Activated T-helper 2 cell treated with anti-CD3 and anti-CD28 coated beads, Interferon-gamma antibody, Interleukin-2, Interleukin-4, amounts not matched to agents 10 μg/mL and 5 μg/mL and 100 μg/mL, durations not matched to agents 14 hours and 24 hours and 36 hours (primary cell): ENCODE measurements around the gene NPM1. TPM values are rescaled to one million over a fixed set of nuclear protein-coding genes. Genes with fewer than 3 reads are reported as not detected.

Source experiments
- DNase-seq: peaks from one replicate; pipeline ENCODE4 v3.0.0; 2021; ENCODE audit warnings: low spot score
- H3K27ac Mint-ChIP-seq: one replicate; pipeline ENCODE4 v1.8.0; 2021; ENCODE audit warnings: mixed read lengths
- H3K27me3 Mint-ChIP-seq: one replicate; pipeline ENCODE4 v1.8.0; 2021; ENCODE audit warnings: low read depth, mixed read lengths
- H3K36me3 Mint-ChIP-seq: one replicate; pipeline ENCODE4 v1.8.0; 2021; ENCODE audit warnings: low read depth, mixed read lengths
- H3K4me1 Mint-ChIP-seq: one replicate; pipeline ENCODE4 v1.8.0; 2021; ENCODE audit warnings: low read depth, mixed read lengths
- H3K4me3 Mint-ChIP-seq: one replicate; pipeline ENCODE4 v1.8.0; 2021; ENCODE audit warnings: low read depth, mild to moderate bottlenecking, moderate library complexity, mixed read lengths
- H3K9me3 Mint-ChIP-seq: one replicate; pipeline ENCODE4 v1.8.0; 2021; ENCODE audit warnings: mixed read lengths
- intact Hi-C: fragments of 100-400 bp; cut with micrococcal nuclease; formaldehyde crosslinking; loops from one replicate; pipeline ENCODE4 v1.15.1; 2023
- total RNA-seq: library from RNA; stranded (reverse); gene quantifications from 2 replicates; pipeline ENCODE4 v1.2.3, GENCODE V29; 2022

NPM1 gene
- total RNA-seq, 1 donor from 2014 or later, result 3,051 TPM

- Mint-ChIP-seq H3K9me3 (no peaks in the 10 kb centered on the region), H3K4me1 (peaks cover 5% of the 10 kb centered on the region), H3K27me3 (peaks cover 27% of the 10 kb centered on the region), H3K36me3 (no peaks in the 10 kb centered on the region), H3K4me3 (peak overlapping the region; percentile 69), H3K27ac (no peak overlapping the region)
- intact Hi-C loops, result loop anchor here (10.0 kb wide), 3 partner anchors 105 to 625 kb away; no protein-coding TSS in a partner anchor
- peak; percentile 18 for DNase-seq
Measured at GRCh38 chr5:171419688-171420430, 32.2 kb downstream of the NPM1 start.

GRCh38 chr5:171420431-171421241 lies 33.0 kb downstream of the NPM1 start:
- no peaks in the 10 kb centered on the region for H3K9me3 Mint-ChIP-seq
- peaks cover 27% of the 10 kb centered on the region for H3K27me3 Mint-ChIP-seq
- peak overlapping the region; percentile 69 for H3K4me3 Mint-ChIP-seq
- H3K36me3 Mint-ChIP-seq, result no peaks in the 10 kb centered on the region
- intact Hi-C loops, result no loop called here
- peaks cover 5% of the 10 kb centered on the region for H3K4me1 Mint-ChIP-seq
- no peak for DNase-seq
- H3K27ac Mint-ChIP-seq, result no peak overlapping the region

GRCh38 chr5:171421331-171422262 lies 33.9 kb downstream of the NPM1 start:
- intact Hi-C loops, result no loop called here
- H3K4me1 Mint-ChIP-seq, result peaks cover 5% of the 10 kb centered on the region

GRCh38 chr5:171422495-171422894 lies 34.8 kb downstream of the NPM1 start:
- intact Hi-C loops, result no loop called here
- peaks cover 27% of the 10 kb centered on the region for H3K27me3 Mint-ChIP-seq

More at GRCh38 chr5:171421331-171422262, 33.9 kb downstream of the NPM1 start:
- no peak overlapping the region for H3K27ac Mint-ChIP-seq
- no peak for DNase-seq
- H3K4me3 Mint-ChIP-seq, result no peak overlapping the region
- H3K36me3 Mint-ChIP-seq, result no peaks in the 10 kb centered on the region
- H3K27me3 Mint-ChIP-seq, result peaks cover 27% of the 10 kb centered on the region
- H3K9me3 Mint-ChIP-seq, result no peaks in the 10 kb centered on the region

GRCh38 chr5:171422902-171423663 lies 35.4 kb downstream of the NPM1 start:
- Mint-ChIP-seq H3K4me1 (peaks cover 5% of the 10 kb centered on the region), H3K27ac (no peak overlapping the region), H3K27me3 (peaks cover 27% of the 10 kb centered on the region), H3K4me3 (no peak overlapping the region), H3K9me3 (no peaks in the 10 kb centered on the region), H3K36me3 (no peaks in the 10 kb centered on the region)
- intact Hi-C loops, result no loop called here
- DNase-seq, result no peak

More at GRCh38 chr5:171422495-171422894, 34.8 kb downstream of the NPM1 start:
- no peaks in the 10 kb centered on the region for H3K36me3 Mint-ChIP-seq
- no peak overlapping the region for H3K27ac Mint-ChIP-seq
- H3K9me3 Mint-ChIP-seq, result no peaks in the 10 kb centered on the region
- no peak overlapping the region for H3K4me3 Mint-ChIP-seq
- H3K4me1 Mint-ChIP-seq, result peaks cover 5% of the 10 kb centered on the region
- no peak for DNase-seq

- H3K9me3 Mint-ChIP-seq, result no peaks in the 10 kb centered on the region
Measured at GRCh38 chr5:171424726-171425125, 37.1 kb downstream of the NPM1 start.

GRCh38 chr5:171425596-171426244 lies 38.1 kb downstream of the NPM1 start:
- H3K9me3 Mint-ChIP-seq, result no peaks in the 10 kb centered on the region
- H3K4me1 Mint-ChIP-seq, result no peaks in the 10 kb centered on the region

More at GRCh38 chr5:171424726-171425125, 37.1 kb downstream of the NPM1 start:
- Mint-ChIP-seq H3K4me1 (peaks cover 2% of the 10 kb centered on the region), H3K36me3 (no peaks in the 10 kb centered on the region), H3K27ac (no peak overlapping the region), H3K27me3 (peaks cover 22% of the 10 kb centered on the region), H3K4me3 (no peak overlapping the region)
- intact Hi-C loops, result no loop called here
- DNase-seq, result no peak

GRCh38 chr5:171426266-171426665 lies 38.6 kb downstream of the NPM1 start:
- H3K4me3 Mint-ChIP-seq, result no peak overlapping the region
- H3K27me3 Mint-ChIP-seq, result peaks cover 12% of the 10 kb centered on the region
- intact Hi-C loops, result no loop called here
- no peaks in the 10 kb centered on the region for H3K4me1 Mint-ChIP-seq
- H3K27ac Mint-ChIP-seq, result no peak overlapping the region
- no peak for DNase-seq
- no peaks in the 10 kb centered on the region for H3K36me3 Mint-ChIP-seq
- H3K9me3 Mint-ChIP-seq, result no peaks in the 10 kb centered on the region

More at GRCh38 chr5:171425596-171426244, 38.1 kb downstream of the NPM1 start:
- intact Hi-C loops, result no loop called here
- H3K36me3 Mint-ChIP-seq, result no peaks in the 10 kb centered on the region
- H3K4me3 Mint-ChIP-seq, result no peak overlapping the region
- H3K27me3 Mint-ChIP-seq, result peaks cover 18% of the 10 kb centered on the region
- H3K27ac Mint-ChIP-seq, result no peak overlapping the region
- DNase-seq, result no peak

- H3K36me3 Mint-ChIP-seq, result no peaks in the 10 kb centered on the region
- intact Hi-C loops, result no loop called here
- H3K27ac Mint-ChIP-seq, result no peak overlapping the region
- H3K4me3 Mint-ChIP-seq, result no peak overlapping the region
- peaks cover 8% of the 10 kb centered on the region for H3K27me3 Mint-ChIP-seq
- H3K9me3 Mint-ChIP-seq, result no peaks in the 10 kb centered on the region
- DNase-seq, result no peak
- no peaks in the 10 kb centered on the region for H3K4me1 Mint-ChIP-seq
Measured at GRCh38 chr5:171426680-171427079, 39.0 kb downstream of the NPM1 start.

- no peaks in the 10 kb centered on the region for H3K27me3 Mint-ChIP-seq
- no peaks in the 10 kb centered on the region for H3K4me1 Mint-ChIP-seq
- no peak for DNase-seq
- no peak overlapping the region for H3K4me3 Mint-ChIP-seq
- H3K27ac Mint-ChIP-seq, result no peak overlapping the region
- H3K36me3 Mint-ChIP-seq, result no peaks in the 10 kb centered on the region
- intact Hi-C loops, result no loop called here
- no peaks in the 10 kb centered on the region for H3K9me3 Mint-ChIP-seq
Measured at GRCh38 chr5:171427318-171428167, 39.9 kb downstream of the NPM1 start.

GRCh38 chr5:171428168-171428696 lies 40.6 kb downstream of the NPM1 start:
- no peaks in the 10 kb centered on the region for H3K27me3 Mint-ChIP-seq
- no peak for DNase-seq
- no peak overlapping the region for H3K4me3 Mint-ChIP-seq
- H3K27ac Mint-ChIP-seq, result no peak overlapping the region
- no peaks in the 10 kb centered on the region for H3K36me3 Mint-ChIP-seq
- intact Hi-C loops, result no loop called here
- H3K4me1 Mint-ChIP-seq, result no peaks in the 10 kb centered on the region
- H3K9me3 Mint-ChIP-seq, result no peaks in the 10 kb centered on the region
